Tibial artery (tissue), 4 donors: ENCODE results near the gene DHX30.

Source experiments
- DNase-seq, 2 donors: peaks; one replicate each; pipeline ENCODE4 v3.0.0-alpha.2; 2019
- H3K27ac ChIP-seq, 2 donors: fragments of 200-600 bp; sonication (generic) in 1 of 2; 1 replicate in 1 of 2; 2 replicates in 1 of 2; pipeline ENCODE4 v1.5.1; 2018 to 2019; ENCODE audit warnings: mild to moderate bottlenecking in 1 of 2
- H3K27me3 ChIP-seq, 2 donors: fragments of 200-600 bp; sonication (generic) in 1 of 2; one replicate each; pipeline versions ENCODE4 v1.5.1 to v1.6.0; 2016 to 2019
- H3K36me3 ChIP-seq, 3 donors: fragments of 200-600 bp; sonication (generic) in 2 of 3; one replicate each; pipeline ENCODE4 v1.5.1; 2016 to 2019; ENCODE audit warnings: mild to moderate bottlenecking in 2 of 3
- H3K4me1 ChIP-seq, 4 donors: fragments of 200-600 bp; sonication (generic) in 2 of 4; 1 replicate in 3 of 4; 2 replicates in 1 of 4; pipeline ENCODE4 v1.5.1; 2016 to 2019
- H3K4me3 ChIP-seq, 2 donors: fragments of 200-600 bp; sonication (generic) in 1 of 2; 1 replicate in 1 of 2; 2 replicates in 1 of 2; pipeline ENCODE4 v1.5.1; 2018 to 2019; ENCODE audit warnings: mild to moderate bottlenecking in 2 of 2
- H3K9me3 ChIP-seq, 3 donors: fragments of 200-600 bp; sonication (generic) in 1 of 3; one replicate each; pipeline ENCODE4 v1.5.1; 2016 to 2019
- intact Hi-C: fragments of 100-400 bp; cut with DNase I; formaldehyde crosslinking; loops from one replicate; pipeline ENCODE4 v1.15.0; 2023; ENCODE audit warnings: low total_unique reads
- TF ChIP-seq, protein P1 (sequence below), 2 experiments: fragments of 200-600 bp in 1 of 2; fragments of 450-650 bp in 1 of 2; IDR thresholded peaks; one replicate each; pipeline ENCODE4 v1.5.1; 2017 to 2019; ENCODE audit warnings: antibody characterized with exemption in 2 of 2, mild to moderate bottlenecking in 1 of 2, moderate library complexity in 1 of 2

DHX30 gene

DNA sequence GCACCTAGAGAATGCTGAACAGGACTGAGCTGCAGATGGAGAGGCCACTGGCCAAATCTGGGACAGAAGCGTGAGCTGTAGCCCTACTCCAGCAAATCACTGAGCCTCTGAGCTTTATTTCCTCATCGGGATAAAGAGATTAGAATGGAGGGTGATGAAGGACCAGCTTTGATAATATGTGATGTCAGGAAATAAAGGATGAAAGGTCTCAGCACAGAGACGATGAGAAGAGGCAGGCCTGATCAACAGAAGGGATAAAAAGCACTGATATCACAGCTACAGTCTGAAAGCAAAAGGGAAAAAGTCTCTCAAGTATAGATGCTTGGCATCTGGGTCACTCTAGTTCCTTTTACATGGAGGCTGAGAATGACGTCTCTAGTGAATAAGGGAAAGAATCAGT is 70.0 kb downstream of the DHX30 start:
- H3K9me3 ChIP-seq, result no peaks in the 10 kb centered on the region
- no peaks in the 10 kb centered on the region for H3K27me3 ChIP-seq
- TF ChIP-seq, protein P1, sequence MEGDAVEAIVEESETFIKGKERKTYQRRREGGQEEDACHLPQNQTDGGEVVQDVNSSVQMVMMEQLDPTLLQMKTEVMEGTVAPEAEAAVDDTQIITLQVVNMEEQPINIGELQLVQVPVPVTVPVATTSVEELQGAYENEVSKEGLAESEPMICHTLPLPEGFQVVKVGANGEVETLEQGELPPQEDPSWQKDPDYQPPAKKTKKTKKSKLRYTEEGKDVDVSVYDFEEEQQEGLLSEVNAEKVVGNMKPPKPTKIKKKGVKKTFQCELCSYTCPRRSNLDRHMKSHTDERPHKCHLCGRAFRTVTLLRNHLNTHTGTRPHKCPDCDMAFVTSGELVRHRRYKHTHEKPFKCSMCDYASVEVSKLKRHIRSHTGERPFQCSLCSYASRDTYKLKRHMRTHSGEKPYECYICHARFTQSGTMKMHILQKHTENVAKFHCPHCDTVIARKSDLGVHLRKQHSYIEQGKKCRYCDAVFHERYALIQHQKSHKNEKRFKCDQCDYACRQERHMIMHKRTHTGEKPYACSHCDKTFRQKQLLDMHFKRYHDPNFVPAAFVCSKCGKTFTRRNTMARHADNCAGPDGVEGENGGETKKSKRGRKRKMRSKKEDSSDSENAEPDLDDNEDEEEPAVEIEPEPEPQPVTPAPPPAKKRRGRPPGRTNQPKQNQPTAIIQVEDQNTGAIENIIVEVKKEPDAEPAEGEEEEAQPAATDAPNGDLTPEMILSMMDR (IDR thresholded peaks at IDR 0.05), result no peak
- peaks cover 64 to 95% (median 92%) of the 10 kb centered on the region in 3 donors for H3K36me3 ChIP-seq
- H3K4me1 ChIP-seq, result peaks cover 0 to 7% (median 2%) of the 10 kb centered on the region in 4 donors
- H3K27ac ChIP-seq, result no peak overlapping the region
- intact Hi-C loops, result no loop called here
- no peak for DNase-seq
- no peak overlapping the region for H3K4me3 ChIP-seq

DNA sequence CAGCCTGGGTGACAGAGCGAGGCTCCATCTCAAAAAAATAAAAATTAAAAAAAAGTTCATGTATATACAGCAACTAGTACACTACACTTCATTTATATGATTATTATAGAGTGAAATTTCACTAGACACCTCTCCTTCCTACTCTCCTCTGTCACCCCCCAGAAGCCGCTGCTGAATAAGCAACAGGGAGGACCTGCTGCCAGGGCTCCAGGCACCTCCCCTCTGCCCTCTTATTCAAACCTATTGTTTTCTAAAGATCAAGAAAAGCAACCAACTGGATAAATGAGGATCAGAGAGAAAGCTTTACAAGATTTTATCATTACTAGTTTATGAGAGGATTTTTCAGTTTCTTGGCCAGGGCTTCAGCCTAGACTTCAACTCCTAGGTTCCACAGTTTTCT is 71.5 kb downstream of the DHX30 start:
- Histone ChIP-seq H3K36me3 (peaks cover 50 to 79% (median 77%) of the 10 kb centered on the region in 3 donors), H3K27ac (no peak overlapping the region)
- TF ChIP-seq, protein P1 (IDR thresholded peaks at IDR 0.05), result no peak

DNA sequence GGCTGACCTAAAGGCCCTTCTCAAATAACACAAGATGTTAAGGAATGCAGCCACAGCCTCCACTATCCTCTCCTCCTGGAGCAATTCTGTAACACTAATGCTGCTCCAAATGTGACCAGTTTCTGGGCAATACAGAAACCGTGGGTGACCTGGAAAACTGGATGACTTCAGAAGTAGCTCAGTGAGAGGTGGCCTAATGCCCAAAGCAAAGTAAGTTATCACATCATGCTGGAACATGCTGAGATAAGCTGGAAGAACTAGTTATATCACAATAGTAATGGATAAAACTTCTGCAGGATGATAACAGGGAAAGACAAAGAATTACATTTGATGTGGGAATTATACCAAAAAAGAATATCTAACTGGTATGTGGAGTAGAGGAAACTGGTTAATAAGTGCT is 72.0 kb downstream of the DHX30 start:
- peaks cover 46 to 75% (median 72%) of the 10 kb centered on the region in 3 donors for H3K36me3 ChIP-seq
- peaks cover 0 to 14% (median 2%) of the 10 kb centered on the region in 4 donors for H3K4me1 ChIP-seq
- no peak for DNase-seq
- no peaks in the 10 kb centered on the region for H3K27me3 ChIP-seq
- intact Hi-C loops, result no loop called here
- no peak overlapping the region for H3K27ac ChIP-seq
- H3K4me3 ChIP-seq, result no peak overlapping the region
- TF ChIP-seq, protein P1 (IDR thresholded peaks at IDR 0.05), result no peak
- no peaks in the 10 kb centered on the region for H3K9me3 ChIP-seq

More for the DNA sequence above, 71.5 kb downstream of the DHX30 start:
- no peaks in the 10 kb centered on the region for H3K9me3 ChIP-seq
- DNase-seq, result no peak
- intact Hi-C loops, result no loop called here
- H3K4me1 ChIP-seq, result peaks cover 0 to 14% (median 2%) of the 10 kb centered on the region in 4 donors
- no peaks in the 10 kb centered on the region for H3K27me3 ChIP-seq
- no peak overlapping the region for H3K4me3 ChIP-seq

DNA sequence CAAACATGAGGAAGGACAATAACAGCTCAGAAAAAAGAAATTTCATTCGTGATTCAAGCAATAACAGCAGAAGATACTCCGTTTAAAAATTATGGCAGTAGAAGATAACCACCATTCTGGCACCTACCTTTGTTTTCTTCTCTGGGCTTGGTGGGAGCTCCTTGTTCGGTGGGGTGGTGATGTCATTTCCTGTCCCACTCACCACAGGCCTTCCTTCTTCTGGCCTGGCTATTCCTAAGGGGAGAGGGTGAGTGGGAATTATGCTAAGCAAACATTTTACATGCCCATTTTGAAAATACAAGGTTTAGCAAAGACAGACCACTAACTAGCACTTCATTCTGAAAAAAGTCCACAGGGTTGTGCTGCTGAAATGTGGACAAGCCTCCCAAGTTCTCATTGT is 74.4 kb downstream of the DHX30 start:
- TF ChIP-seq, protein P1 (IDR thresholded peaks at IDR 0.05), result no peak
- peak overlapping the region in 1 of 2 donors; percentile 21 for H3K27ac ChIP-seq
- no peaks in the 10 kb centered on the region for H3K9me3 ChIP-seq
- H3K4me1 ChIP-seq, result peaks cover 0 to 14% (median 2%) of the 10 kb centered on the region in 4 donors
- no peaks in the 10 kb centered on the region for H3K27me3 ChIP-seq
- H3K36me3 ChIP-seq, result peaks cover 25 to 52% (median 51%) of the 10 kb centered on the region in 3 donors
- intact Hi-C loops, result no loop called here
- DNase-seq, result no peak
- no peak overlapping the region for H3K4me3 ChIP-seq

DNA sequence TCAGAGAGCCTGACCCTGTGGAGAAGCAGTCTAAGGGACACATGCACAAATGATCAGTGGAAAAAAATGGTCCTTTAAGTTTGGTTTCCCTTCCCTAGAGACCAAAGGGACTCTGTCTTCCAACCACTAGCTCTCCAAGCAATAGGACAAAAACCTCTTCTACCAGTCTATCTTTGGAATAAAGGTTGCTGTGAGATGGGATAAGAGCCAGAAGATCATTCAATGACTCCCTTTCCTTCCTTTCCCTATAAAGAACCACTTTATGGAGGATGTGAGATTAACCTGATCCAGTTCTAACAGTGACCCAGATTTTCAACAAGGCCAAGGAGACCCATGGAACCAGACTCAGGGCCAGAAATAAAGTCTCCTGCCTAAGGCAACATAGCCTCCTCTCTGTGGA is 74.8 kb downstream of the DHX30 start:
- H3K4me1 ChIP-seq, result peaks cover 0 to 14% (median 2%) of the 10 kb centered on the region in 4 donors
- intact Hi-C loops, result no loop called here
- no peak overlapping the region for H3K4me3 ChIP-seq
- TF ChIP-seq, protein P1 (IDR thresholded peaks at IDR 0.05), result no peak
- peaks cover 25 to 52% (median 47%) of the 10 kb centered on the region in 3 donors for H3K36me3 ChIP-seq
- DNase-seq, result no peak
- H3K27ac ChIP-seq, result peak overlapping the region in 1 of 2 donors; percentile 21
- H3K27me3 ChIP-seq, result no peaks in the 10 kb centered on the region
- no peaks in the 10 kb centered on the region for H3K9me3 ChIP-seq

DNA sequence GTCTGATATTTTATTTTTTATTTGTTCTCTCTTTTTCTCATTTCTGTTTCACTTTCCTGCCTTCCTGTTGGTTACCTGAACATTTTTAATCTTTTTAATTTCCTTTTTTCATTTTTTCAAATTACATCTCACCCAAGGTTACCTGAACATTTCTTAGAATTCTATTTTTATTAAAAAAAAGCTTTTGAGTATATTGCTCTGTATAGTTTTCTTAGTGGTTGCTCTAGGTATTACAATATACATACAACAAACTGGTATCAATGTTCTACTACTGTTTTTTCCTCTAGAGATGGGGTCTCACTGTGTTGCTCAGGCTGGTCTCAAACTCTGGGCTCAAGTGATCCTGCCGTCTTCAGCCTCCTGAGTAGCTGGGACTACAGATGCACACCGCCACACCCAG is 79.4 kb downstream of the DHX30 start:
- Histone ChIP-seq H3K27ac (no peak overlapping the region), H3K4me3 (no peak overlapping the region), H3K27me3 (no peaks in the 10 kb centered on the region), H3K9me3 (no peaks in the 10 kb centered on the region), H3K4me1 (peaks cover 0 to 12% (median 2%) of the 10 kb centered on the region in 4 donors), H3K36me3 (peaks cover 4 to 25% (median 9%) of the 10 kb centered on the region in 3 donors)
- intact Hi-C loops, result no loop called here
- TF ChIP-seq, protein P1 (IDR thresholded peaks at IDR 0.05), result peak in 1 of 2 experiments; percentile 9
- DNase-seq, result no peak
